Stimulated activated CD4-positive, alpha-beta T cell treated with anti-CD3 and anti-CD28 coated beads, Interleukin-1b, Interleukin-23, amount 100 ng/mL, for 24 hours (primary cell): Measurements from ENCODE around the gene DUSP11.
"Not testable (repeated sequence)": the region's sequence is repeated elsewhere in the genome, so short reads cannot be mapped to it uniquely, and the experiment has no call there.

Experiments used
- DNase-seq, 4 experiments: peaks; one replicate each; pipeline ENCODE4 v3.0.0-alpha.2; 2020; ENCODE audit warnings: low read depth in 4 of 4, low spot score in 1 of 4

The DUSP11 gene

DNA sequence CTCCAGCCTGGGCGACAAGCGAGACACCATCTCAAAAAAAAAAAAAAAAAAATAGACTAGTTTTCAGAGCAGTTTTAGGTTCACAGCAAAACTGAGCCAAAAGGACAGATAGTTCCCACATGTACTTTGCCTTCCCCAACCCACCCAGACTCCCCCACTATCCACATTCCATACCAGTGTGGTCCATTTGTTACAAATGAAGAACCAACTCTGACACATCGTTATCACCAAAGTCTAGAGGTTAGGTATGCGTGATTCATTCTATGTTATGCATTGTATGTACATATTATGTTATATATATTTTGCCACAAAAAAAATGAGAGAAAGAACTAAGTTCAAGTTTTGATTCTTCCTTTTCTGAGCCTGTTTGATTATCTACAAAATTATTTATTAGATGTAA lies 3.5 kb downstream of the DUSP11 start:
- no peak for DNase-seq

DNA sequence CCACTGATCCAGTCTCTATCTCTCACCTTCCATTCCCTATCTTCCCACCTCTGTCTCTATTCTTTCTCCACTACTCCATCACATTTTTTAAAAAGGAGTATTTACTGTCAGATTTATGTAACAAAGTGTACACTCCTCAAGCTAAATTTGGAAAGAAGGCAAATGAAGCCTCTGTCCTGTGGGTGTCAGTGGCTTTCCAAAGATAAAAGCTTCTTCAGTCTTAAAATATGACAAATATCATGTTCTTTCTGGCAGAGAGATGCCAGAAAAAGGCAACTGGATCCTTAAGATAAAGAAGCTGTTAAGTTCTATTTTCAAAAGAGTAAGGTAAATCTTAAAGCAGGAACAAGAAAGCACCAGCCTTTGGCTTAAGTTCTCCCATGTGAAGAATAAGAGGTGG lies 7.1 kb downstream of the DUSP11 start:
- no peak for DNase-seq

DNA sequence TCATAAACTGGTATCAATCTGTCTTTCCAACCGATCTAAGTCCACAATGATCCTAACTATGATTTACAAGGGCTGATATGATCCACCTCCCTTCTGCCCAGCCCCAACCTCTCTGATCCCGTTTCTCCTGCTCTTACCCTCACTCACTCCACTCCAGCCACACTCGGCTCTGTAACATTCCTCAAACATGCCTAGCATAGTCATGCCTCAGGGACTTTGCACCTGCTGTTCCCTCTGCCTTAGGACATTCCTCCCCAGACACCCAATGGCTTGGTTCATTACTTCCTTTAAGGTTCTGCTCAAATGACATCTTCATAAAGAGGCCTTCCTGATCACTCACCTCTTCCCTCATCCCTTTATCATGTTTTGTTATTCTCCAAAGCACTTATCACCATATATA lies 9.2 kb downstream of the DUSP11 start:
- DNase-seq: no peak

DNA sequence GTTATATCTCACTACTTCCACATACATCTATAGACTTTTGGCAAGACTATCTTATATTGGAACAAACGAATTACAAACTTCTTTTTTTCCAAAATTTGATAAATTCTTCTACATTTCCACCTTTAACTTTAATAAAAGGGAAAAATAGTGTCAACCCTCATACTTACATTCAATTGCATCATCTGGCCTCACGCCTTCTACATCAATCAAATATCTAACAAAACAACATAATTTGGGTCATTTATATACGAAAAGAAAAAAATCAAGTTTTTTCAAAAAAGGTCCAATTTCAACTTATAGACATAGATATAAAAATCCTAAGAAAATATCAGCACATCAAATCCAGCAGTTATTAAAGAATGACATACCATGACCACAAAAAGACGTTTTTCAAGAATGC lies 12.9 kb downstream of the DUSP11 start:
- DNase-seq: no peak

DNA sequence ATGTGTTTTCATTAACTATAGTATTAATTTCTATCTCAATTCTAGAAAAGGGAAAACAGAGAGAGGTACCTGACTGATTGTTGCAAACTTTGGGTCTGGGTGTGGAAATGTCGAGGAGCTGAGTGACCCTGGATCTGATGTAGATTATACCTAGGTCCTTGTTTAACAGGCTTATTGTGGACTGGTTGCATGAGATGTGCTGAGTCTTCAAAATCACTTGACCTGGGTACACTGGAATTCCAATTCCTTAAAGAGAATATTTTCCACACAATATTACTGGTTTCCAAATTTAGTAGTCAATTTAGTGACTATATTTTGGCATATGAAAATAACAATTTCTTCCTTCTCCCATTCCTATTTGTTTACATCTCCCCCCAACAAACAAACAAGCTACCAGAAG lies 13.6 kb downstream of the DUSP11 start:
- no peak for DNase-seq

DNA sequence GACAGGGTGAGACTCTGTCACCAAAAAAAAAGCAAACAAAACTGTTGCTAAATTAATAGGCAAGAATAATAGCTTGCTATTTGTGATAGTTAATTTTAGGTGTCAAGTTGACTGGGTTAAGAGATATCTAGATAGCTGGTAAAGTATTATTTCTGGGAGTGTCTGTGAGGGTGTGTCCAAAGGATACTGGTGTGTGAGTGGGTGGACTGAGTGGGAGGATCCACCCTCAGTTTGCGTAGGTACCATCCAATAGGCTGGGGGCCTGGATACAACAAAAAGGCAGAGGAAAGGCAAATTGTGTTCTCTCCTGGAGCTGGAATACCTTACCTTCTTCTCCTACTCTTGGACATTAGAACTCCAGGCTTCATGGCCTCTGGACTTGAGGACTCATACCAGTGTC lies 15.0 kb downstream of the DUSP11 start:
- DNase-seq: no peak

DNA sequence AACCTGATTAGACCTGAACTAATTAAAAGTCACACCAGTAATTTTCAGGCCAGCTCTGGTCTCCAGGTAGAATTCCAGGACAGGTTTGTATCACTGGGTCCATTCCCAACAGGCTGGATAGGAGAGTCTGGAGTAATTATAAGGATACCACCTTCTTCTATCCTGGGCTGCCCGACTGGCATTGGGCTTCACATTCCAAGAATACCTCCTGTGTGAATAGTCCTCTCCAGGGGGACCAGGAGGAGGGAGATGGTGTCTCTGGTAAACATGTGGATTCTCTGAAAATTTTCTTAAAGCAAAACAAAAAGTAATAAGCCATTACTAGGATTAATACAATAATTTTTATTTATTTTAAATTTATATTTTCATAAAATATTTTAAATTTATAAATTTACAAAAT lies 17.3 kb downstream of the DUSP11 start:
- no peak for DNase-seq

DNA sequence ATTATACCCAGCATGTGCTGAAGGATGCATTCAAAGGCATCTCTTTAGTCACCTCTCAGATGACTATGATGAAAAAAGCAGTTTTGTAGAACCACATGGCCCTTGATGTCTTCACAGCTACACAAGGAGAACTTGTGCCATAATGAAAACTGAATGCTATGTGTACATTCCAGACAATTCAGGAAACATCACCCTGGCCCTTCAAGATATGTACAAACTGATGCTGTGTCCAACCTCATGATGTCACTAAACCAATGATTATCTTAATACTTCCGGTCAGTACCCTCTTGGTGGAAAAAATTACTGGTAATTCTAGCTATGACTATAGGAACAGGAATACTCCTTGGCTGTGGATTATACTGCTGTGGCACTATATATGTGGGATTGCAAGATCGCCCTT lies 20.0 kb downstream of the DUSP11 start:
- DNase-seq: no peak

DNA sequence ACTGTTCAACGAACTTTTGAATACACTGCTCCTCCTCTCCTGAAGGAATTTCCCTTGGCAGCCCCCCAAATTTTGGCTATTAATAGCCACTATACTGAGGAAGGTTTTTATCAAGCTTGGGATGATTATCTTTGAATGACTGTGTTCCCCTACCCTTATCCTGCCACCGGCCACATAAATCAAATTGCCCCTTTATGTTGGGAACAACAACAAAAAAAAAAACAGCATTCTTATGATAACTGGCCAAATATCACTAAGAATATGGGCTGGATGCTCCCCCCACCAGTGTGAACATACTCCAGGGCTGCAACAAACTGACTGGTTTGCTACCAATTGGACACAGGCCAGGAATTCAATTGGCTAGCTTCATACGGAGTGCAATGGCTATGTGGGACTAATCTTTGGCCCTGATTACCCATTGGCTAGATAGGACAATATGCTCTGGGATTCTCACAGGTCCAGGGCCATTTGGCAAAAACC lies 20.6 kb downstream of the DUSP11 start:
- no peak for DNase-seq

DNA sequence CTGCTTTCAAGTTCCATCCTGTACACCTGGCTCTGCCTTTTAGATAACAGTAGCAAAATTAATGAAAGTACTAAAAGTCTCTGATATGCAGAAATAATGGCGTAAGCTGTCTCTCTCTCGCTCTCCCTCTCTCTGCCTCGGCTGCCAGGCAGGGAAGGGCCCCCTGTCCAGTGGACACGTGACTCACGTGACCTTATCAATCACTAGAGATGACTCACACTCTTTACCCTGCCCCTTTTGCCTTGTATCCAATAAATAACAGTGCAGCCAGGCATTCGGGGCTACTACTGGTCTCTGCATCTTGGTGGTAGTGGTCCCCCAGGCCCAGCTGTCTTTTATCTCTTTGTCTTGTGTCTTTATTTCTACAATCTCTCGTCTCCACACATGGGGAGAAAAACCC lies 25.6 kb downstream of the DUSP11 start:
- not testable (repeated sequence) for DNase-seq

DNA sequence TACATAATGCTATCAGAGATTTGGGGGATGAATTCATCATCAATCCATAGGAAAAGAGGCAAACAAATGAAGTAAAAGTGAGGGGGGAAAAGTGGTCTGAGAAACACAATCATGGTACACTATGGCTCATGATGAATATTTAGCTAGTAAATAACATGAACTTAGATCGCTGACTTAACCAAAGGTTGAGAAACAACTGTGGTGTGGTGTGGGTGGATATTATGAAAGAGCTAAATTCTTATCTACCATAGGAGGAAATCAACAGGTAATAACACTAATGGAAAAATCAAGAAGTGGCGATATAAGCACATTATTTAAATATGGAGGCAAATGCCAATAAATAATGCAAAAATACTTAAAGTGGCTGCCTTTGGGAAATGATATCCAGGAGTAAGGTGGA lies 30.6 kb downstream of the DUSP11 start:
- no peak for DNase-seq

DNA sequence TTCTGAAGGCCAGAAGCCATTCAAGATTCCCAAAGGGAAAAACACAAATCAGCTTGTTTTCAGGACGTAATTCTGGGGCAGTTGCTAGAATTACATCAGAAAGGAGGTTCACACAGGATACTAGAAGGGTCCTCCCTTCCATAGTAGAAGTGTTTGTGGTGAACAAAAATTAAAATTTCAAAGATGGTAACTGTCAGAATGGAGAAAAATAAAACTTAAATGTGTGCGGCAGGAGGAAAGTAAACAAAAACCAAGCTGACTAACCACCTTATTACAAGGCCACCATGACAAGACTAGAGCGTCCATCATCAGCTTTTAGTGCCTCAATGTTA lies 33.1 kb downstream of the DUSP11 start:
- no peak for DNase-seq

DNA sequence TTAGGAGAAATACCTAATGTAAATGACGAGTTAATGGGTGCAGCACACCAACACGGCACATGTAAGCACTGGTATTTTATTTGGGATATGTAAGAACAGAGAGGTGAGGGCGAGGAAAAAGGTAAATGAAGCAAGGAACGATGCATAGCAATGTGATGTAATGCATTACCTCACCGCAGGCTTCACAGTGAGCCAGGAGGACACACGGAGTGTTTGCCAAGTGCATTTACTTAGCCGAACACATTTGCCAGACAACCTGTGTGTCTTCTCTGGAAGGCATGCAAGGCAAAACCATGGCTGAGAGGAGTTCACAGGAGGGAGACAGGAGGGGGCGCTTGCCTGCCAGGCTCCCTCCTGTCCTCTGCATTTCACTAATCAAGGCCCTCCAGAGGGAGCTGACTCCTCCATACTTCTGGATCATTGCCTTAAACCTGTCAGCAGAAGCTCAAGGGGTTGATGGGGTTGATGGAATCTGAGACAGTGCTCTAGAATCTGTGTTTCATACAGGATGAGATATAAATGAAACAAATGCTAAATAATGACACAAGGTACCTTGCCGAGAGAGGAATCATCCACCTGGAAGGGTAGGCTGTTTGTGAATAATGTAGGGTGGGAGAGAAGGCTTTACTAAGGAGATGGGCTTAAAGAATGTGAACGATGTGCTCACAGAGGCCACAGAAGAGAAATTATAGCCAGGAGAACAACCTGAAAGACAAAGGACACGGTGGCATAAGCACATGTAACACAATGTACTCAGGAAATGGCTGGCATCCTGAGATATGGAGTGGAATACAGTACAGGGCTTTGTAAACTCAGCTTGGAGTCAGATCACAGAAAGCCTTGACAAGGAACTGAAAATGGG lies 33.7 kb downstream of the DUSP11 start:
- no peak for DNase-seq

DNA sequence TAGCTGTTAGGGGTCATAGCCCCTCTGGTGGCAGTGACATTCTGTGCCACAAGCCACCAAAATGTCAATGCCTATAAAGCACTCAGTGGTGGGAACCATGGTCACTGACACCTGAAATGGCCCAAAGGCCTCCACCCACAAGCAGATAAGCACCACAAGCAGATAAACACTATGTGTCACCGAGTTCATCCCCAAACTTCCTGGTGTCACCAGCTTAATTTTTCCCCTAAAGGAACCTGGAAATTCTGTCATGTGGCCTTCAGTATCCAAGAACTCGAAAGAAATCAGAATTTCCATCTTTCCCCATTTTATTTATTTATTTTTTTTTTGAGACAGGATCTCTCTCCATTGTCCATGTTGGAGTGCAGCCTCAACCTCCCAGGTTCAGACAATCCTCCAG lies 39.1 kb downstream of the DUSP11 start:
- DNase-seq: no peak

DNA sequence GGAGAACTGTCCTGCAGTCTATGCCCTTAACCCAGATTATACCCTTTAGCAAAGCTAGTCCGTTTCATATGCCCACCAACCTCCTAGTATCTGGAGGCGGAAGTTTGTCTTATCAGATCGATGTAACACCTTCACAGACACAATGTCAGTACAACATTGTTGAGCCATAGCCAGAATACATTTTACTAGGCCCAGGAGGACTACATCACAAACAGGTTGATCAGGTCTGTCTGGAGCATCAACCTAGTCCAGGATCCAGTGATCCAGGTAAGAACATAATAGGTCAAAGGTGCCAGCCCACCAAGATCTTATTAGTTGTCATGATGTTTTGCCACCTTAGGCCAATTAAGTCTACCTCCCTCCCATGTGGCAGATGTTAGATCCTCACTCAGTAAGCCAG lies 40.8 kb downstream of the DUSP11 start:
- no peak for DNase-seq

DNA sequence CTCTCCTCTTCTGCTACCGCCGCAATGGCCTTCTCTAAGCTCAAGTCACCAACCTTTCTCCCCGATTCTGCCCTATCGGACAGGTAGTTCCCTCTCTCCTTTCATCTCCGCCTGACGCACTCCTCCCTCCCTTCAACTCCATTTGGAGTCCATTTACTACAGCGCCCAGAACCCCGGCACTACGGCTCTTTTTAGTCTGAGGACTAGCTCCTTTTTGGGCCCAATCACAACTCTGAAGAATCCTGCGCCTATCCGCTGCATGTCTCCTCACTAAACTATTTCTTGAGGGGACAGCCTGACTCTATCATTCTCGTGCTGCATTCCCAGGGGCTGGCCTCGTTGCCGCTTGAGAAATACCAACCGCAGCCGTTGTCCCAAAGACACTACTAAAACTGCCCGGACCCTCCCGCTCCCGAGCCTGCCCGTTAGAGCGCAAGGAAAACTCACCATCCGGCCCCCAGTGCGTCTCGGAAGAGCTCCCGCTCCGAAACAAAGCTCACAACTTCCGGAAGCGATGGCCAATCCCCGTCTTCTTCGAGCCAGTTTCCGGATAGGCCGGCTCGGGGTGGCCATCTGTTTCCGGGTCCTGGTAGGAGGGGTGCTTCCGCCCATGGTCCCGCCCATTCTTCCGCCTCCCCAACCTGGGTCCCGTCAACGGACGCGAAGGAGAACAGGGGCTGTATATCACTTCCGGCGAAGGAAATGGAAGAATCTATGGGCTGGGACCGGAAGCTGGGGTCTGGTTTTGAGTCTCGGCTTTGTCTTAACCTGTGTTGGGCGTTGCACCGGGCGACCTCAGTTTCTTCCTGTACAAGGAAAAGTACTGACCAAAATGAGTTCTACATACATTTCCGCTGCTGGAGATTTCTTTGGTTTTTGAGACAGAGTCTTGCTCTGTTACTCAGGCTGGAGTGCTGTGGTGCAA lies 42.8 kb downstream of the DUSP11 start, which contains the start of gene TPRKB:
Gene TPRKB (minus strand): TSS at position 491 of the 925 bp plus-strand sequence. CDS start 2,776 bp downstream, outside the sequence.
- peak; percentile 89 to 94 (median 91) for DNase-seq

DNA sequence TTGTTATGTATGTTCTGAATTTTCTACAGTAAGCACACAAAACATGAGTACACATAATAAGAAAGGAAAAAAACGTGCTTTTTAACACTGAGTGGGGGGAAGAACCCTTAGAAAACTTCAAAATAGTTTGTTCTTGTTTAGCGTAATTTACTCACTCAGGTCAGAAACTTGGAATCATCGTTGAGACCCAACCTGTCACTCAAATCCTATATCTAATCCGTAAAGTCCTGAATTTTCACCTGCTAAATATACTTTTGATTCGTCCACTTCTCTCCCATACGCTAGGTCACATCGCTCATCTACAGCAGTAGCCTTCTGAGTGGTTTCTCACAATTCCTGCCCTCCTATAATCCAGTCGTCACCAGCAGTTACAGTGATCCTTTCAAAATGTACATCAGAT lies 43.5 kb downstream of the DUSP11 start:
- DNase-seq: no peak

DNA sequence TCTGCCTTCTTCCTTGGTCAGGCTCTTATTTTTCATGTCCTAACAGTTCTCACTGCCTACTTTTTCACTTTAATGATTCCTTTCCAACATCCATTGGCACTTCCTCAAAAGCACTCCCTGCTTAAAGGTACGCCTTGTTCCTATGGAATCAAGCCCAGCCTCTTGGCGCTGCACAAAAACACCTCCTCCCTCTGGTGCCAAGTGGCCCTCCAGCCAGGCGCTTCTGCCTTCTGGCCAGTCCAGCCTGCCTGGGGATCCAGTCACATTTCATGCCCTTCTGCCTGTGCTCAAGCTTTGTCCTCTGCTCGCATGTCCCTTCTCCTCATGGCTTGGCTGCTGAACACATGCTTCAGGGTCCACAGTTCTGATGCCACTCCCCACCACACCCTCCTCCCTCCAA lies 49.1 kb downstream of the DUSP11 start:
- no peak for DNase-seq

DNA sequence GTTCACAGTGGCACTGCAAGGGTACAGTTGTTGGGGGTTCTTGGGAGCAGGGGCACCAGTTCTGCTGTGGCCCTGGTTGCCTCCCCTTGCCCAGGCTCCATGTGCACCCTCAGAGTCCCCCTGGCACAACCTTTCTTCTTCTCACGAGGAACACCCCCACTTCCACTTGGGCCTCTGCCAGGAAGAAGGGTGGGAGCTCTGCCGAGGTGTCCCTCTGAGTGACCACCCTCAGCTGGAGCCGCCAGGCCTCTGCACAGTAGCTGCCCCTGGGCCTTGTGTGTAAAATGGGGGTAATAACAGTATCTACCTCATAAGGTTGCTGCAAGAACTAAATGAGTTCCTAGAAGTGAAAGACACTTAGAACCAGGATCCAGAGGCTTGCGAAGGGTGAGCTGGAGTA lies 51.2 kb downstream of the DUSP11 start:
- DNase-seq: no peak

DNA sequence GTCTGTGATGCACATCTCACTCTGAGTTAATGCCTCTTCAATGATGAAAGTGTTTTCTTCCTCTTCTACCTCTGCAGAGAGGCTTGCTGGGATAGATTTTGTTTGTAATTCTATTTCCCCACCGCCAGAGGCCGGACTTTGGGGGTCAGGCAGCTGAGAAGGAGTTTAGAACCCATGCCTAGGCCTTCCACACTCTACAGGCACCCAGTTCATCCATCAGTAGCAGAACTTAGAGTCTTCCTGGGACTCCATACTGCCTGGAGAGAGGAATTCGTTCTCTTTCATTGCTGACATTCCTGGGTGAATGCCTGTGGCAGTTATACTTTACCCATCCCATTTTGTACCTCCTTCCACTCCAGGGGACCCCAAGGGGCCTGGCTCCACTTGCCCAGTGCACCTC lies 51.9 kb downstream of the DUSP11 start:
- no peak for DNase-seq

DNA sequence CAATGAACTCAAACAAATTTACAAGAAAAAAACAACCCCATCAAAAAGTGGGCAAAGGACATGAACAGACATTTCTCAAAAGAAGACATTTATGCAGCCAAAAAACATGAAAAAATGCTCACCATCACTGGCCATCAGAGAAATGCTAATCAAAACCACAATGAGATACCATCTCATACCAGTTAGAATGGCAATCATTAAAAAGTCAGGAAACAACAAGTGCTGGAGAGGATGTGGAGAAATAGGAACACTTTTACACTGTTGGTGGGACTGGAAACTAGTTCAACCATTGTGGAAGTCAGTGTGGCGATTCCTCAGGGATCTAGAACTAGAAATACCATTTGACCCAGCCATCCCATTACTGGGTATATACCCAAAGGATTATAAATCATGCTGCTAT lies 53.2 kb downstream of the DUSP11 start:
- not testable (repeated sequence) for DNase-seq
